ENCODE results near the gene KIF17.

DNA sequence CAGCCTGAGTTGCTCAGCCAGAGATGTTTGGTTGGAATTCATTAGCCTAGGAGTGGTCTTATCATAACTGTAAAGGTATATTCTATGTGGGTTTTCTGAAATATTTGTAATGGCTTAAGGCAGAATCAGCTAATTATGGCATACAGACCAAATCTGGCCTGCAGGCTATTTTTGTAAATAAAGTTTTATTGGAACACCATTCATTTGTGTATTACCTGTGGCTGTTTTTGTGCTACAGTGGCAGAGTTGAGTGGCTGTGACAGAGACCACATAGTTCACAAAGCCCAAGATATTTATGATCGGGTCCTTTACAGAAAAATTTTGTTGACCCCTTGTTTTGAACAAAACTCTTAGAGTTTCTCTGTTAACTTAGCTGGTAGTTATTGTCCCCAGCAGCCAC lies 49.2 kb downstream of the KIF17 start:
- TF ChIP-seq, protein P1, sequence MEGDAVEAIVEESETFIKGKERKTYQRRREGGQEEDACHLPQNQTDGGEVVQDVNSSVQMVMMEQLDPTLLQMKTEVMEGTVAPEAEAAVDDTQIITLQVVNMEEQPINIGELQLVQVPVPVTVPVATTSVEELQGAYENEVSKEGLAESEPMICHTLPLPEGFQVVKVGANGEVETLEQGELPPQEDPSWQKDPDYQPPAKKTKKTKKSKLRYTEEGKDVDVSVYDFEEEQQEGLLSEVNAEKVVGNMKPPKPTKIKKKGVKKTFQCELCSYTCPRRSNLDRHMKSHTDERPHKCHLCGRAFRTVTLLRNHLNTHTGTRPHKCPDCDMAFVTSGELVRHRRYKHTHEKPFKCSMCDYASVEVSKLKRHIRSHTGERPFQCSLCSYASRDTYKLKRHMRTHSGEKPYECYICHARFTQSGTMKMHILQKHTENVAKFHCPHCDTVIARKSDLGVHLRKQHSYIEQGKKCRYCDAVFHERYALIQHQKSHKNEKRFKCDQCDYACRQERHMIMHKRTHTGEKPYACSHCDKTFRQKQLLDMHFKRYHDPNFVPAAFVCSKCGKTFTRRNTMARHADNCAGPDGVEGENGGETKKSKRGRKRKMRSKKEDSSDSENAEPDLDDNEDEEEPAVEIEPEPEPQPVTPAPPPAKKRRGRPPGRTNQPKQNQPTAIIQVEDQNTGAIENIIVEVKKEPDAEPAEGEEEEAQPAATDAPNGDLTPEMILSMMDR (IDR thresholded peaks at IDR 0.05; ENCODE audit: insufficient read depth, low read depth, low read length) = no peak
- no peak for TF ChIP-seq EZH2 (IDR thresholded peaks at IDR 0.05; ENCODE audit: insufficient read depth, low read length)
